ENCODE results near the gene VOPP1.
A peak's percentile ranks its signal among the peaks of the same experiment; 100 is the strongest.
"Not testable (repeated sequence)": the region's sequence is repeated elsewhere in the genome, so short reads cannot be mapped to it uniquely, and the experiment has no call there.

Gene VOPP1

DNA sequence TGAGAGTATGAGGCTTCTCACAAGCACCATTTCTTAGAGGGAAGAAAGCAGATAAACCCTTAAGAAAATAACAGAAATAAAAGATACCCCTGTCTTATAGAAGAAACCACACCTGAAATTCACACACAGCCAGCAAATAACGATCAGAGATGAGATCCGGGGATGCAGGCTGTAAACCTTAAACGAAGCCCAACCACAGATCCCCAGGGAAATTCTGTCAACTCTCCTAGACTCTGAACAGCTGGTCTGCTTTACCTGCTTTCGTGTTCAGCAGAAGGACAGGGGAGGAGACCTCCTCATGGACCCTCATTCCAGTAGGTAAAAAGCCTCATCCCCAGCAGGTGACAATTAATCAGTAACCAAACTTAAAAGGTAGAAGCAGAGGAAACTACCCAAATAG, 45.0 kb downstream of the VOPP1 start:
- peak in 1 of 2 experiments; percentile 26 for DNase-seq

DNA sequence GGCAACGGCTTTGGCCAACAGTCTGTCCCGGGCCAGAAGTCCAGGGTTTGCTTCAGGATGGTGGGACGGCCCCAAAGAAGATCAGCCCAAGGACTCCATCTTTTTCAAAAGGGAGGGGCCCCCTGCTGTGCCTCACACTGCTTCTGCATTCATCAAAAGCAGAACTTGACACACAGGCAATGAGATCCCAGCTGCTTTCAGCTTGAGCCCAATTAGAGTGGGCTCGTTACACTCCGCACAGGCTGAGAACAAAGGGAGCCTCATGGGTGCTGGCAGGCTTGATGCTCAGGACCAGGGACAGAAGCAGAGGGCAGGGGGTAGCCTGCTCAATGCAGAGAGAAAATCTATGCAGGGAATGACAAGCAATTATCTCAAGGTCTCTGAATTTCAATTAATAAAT, 45.5 kb downstream of the VOPP1 start:
- DNase-seq, result peak in 1 of 2 experiments; percentile 65

DNA sequence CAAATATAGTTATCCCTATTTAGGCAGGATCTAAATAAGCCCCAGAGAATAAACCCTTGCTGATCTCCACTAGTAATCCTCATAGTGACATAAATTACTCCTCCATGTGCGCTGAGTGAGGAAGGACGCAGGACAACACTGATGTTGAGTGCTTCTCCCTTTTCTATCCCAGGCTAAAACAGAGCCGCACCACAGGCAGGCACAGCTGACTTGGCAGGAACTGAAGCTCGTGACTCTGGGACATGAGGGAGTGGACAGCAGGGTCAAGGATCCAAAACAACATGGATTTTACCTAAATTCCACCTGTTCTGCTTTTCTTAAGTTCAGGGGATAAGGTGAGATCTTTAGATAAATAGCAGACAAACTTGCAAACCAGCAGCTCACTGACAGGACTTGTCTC, 46.0 kb downstream of the VOPP1 start:
- no peak for DNase-seq

DNA sequence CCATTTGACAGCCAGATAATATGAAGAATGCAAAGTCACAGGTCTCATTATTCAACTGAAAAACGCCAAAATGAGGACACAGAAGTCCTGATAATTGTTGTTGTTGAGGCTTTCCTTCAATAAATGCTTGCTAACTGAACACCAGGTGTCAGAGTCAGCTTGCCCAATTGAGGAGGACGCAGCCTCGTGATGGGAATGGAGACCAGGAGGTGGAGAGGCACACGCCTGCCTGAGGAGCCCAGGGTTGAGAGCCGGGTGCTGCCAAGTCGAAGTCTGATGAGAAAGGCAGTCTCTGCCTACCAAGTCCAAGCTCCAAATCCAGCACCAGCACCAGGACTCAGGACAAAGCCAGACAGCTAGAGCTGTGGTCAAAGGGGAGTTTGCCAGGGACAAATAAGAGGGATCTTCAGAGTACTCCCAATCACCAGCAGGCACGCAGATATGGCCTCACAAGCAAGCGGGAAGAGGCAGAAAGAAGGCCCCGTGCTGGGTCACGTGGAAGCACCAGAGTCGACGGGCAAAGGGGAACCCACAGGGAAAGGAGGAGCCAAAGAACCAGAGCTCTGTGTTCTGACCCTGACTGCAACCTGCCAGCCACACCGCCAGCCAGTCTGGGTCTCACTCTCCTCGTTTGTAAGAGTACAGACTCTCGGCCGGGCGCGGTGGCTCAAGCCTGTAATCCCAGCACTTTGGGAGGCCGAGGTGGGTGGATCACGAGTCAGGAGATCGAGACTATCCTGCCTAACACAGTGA, 47.6 kb downstream of the VOPP1 start:
- DNase-seq, result no peak

DNA sequence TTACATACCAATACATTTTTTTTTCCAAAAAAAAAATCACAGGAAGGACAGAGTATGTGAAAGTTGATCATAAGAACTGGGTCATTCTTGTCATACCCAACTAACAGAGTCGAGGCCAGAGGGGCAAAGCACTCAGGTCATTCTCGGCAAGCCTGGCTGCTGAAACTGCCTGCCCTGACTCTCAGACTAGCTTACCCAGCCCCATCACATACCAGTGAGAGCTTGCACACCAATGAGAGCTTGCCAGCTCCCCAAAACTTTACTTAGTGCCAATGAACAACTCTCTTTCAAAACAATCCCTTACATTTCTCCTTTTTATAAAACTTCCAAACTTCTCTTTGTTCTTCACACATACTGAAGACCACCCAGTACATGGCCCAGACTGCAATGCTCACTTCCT, 48.9 kb downstream of the VOPP1 start:
- no peak for DNase-seq

DNA sequence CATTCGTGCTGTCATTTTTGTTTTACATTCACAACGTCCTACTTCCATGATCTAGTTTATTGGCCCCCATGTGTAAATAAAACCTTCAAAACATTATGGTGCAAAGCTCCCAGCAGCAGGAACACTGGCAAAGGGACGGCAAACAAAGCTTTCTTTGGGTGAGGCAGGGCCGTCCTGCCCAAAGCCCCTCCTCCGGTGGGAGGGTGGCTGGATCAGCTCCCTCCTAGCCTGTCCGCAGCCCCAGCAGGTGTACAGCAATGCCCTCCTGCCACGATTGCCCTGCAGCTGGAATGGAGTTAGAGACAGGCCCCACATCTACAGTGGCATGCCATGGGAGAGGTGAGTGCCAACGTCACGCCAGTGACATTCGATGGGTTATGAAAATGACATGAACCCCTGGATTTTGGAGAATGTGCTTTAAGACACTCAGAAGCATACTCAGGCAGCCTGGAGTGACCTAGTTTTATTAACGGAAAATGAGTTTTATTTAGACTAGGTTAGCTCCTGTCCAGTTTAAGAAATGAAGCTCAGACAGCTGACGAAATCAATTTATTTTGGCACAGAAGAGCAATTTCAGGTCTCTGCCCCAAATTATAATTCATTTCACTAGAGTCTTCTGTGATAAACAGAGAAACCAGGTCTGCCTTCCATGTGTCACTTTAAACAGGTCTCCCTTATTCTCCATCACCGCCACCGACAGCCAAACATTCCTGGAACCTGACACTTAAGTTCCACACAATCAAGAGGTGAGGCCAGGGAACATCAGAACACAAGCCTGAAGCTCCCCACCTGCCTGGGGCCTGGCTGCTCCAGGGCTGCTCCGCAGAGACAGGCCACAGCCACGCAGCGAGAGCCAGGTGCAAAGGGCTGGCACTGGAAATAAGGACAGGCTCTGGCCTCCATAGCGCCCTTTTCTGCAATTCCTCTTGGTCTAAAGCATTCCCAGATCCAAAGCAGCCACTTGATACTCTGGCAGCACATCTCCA, 50.1 kb downstream of the VOPP1 start:
- no peak for DNase-seq

DNA sequence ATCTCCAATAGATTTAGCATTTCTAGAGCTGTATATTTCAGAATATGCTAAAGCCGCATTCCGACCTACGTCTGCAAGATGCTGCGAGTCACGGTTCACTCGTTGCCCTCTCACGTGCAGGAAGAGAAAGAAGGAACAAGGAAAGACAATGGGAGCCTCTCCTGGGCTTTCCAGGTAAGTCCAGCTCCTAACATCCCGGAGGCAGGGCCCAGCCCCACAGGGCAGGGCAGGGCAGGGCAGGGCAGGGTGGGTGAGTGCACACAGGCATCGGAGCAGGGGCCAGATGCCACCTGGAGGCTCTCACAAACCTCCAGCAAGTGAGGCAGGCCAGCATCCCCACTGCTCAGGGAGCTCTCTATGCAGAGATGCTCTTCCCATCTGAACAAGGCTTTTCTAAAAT, 50.8 kb downstream of the VOPP1 start:
- DNase-seq, result no peak

DNA sequence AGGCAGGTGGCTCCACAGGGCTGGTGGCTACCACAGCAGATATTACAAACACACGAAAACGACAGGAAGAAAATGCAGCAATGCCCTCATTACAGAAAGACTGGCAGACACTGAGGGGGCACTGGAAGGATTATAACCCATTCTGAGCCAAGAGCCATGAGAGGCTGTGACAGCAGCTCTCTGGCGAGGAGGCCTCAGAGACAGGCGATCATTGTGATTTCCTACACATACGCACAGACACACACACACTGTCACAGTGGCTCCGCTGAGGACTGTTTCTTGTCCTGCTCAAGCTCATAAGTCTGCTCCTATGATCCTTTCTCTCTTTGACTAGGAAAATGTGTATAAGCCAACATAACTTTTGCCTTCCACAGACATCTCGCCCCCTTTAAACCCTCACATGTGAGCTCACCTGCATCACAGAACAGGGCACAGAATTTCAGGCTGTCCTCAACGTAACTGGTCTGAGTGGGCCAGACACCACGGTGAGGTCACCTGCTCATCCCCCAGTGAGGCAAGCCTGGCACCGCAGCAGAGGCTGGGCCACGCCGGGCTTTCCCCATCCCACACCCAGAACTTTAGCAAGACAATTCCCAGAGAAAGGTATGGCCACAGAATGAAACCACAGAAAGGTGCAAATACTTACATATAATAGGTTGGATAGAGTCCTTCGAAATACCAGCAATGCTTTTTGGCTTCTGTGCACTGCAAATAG, 51.7 kb downstream of the VOPP1 start:
- DNase-seq, result no peak

DNA sequence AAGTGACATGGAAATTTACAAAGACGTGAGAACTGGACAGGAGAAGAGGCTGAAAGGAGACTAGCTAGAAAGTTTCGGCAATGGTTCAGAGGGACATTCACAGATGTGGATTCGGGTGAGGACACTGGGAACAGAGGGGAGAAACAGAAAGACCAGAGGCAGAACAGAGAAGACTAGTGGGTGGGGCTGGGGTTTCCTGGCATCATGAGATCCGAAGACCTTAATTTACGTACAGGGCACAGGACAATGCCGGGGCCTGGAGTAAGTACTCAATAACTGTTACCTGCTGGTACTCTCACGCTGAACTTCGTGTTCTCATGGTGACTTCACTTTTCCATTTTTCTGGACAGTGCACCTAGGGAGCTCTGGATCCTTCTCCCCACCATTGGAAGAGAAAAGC, 53.5 kb downstream of the VOPP1 start:
- DNase-seq, result no peak

DNA sequence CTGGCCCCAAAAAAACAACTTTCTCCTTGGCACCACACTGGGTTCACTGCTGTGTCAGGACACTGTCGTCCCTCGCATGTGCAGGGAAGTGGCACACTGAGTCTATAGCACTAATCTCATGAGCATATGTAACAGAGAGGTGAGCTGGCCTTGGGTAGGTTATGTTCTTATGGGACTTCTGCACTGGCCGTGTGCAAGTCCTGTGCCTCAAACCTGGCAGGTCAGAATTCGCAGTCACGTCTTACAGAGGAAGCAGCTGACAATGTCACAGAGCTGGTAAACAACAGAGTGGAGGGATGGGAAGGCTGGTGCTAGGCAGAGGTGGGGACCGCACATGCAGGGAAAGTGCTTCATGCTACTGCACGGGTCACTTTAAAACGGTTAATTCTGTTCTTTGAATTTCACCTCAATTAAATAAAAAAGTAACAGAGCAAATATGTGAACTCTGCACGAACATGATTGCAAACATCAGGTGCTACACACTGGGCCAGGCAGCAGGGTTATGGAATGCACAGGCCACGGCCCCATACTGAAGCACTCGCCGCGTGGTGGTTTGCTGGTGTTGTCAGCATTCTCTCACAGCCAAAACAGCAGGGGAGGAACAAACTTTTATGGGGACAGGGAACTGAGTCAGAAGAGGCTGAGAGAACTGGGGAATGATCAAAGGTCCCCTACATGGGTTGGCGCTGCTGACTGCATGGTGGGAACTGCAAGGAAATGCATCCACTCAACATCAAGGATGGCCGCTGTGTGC, 54.2 kb downstream of the VOPP1 start:
- no peak for DNase-seq

DNA sequence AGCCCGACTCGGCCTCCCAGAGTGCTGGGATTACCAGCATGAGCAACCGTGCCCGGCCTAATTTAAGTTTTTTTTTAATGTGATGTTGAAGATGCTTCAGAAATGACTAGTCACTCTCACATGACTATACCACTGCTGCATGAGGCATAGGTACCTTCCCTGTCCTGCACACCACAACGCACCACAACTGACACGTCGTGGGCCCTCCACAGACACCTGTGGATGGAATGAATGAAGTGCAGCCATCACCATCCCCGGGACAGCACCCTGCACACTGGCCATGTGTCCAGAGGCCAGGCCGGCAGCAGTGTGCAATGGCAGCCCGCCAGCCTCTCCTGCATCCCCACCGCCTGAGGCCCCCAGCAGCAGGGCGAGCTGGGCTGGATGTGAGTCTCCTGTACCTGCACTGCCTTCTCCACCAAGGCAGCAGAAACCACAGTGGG, 55.1 kb downstream of the VOPP1 start:
- no peak for DNase-seq

DNA sequence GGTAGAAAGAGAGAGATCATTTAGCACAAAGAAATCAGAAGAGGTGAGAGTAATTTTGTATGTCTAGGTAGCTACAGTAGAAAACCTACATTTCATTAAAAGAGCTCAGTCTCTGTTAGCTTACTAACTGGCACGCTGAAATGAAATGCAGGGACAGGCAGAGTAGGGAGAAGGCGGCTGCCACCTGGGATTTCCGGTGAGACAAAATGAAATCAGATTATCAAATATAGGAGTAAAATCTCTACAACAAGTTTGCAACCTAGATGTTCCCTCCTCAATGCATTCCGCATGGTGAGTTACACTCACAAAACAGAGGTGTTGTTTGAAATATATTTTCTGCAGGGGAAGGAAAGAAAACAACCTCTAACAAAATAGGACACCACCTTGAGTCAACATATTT, 55.9 kb downstream of the VOPP1 start:
- DNase-seq, result no peak

DNA sequence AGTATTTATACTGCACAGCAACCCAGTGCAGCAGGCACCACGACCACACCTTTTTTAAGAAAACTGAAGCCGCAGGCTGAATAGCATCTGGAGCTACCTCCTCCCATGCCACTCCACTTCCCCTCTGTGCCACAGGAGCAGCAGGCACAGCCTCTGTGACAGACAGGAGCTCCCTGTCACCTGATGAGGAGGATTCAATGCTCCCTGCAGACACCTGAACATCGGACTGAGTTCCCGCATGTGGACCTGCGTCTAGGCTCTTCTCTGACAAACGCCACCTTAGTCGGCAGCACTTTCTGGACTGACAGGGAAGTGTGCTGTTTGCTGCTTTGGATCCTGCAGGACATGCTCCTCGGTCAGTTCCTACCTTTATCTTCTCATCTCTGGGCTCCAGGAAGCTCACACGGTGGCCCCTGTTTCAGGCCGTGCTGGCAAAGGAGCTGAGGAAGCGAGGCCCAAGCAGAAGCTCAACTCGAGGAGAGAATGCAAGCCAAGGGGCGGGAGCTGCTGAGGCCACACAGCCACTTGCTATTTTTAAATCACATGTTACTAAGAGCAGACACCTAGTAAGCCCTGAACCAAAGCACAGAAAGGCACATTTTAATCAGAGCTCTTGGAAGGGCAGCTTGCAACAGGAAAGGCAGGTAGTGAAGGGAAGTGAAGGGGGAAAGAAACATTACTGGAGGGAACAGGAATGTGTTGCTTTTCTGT, 56.6 kb downstream of the VOPP1 start:
- no peak for DNase-seq

DNA sequence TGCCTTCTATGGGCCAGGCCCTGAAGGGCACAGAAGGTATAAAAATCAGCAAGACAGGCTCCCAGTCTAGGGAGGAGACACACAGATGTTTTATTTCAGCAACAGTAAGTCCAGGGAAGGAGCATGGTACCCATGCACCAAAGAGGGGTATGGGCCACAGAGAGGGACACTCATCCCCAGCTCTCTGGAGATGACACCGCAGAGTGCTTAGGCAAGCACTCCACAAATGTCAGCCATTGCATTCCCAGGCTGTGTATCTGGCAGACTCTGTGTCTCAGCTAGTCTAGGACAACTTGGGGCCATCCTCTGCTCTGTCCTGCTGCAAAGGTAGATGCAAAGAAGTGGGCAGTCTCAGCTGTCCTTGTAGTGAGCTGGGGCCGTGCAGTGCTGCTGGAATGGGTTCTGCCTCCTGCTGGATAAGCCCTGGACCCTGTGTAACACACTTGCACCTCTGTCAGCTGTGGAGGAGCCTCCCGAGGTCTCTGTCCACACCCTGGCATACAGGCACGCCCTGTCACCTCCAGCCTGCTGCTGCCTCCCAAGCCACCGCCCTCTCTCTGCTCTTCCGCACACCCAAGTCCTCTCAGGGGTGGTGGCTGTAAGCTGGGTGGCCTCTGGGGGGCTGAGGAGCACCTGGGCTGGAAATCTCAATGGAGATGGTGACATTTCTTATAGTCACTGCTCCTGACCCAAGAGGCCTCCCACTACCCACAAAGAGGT, 57.6 kb downstream of the VOPP1 start:
- DNase-seq, result no peak

DNA sequence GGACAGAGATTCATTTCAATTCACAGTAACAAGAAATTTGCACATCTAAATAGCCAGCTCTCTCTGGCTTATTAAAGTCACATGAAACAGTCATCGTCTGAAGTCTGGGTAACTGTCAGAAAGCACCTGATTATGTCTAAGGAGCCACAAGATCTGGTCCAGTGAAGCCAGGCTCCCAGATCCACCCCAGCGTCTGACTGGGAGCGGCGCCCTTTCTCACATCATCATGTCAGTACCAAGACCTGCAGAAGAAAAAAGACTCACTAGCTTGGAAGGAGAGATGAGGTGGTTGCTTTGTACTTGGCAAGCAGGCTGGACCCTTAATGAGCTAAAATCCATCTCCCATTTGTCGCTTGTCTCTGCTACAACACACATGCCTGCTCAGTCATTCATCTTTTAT, 58.4 kb downstream of the VOPP1 start:
- no peak for DNase-seq

DNA sequence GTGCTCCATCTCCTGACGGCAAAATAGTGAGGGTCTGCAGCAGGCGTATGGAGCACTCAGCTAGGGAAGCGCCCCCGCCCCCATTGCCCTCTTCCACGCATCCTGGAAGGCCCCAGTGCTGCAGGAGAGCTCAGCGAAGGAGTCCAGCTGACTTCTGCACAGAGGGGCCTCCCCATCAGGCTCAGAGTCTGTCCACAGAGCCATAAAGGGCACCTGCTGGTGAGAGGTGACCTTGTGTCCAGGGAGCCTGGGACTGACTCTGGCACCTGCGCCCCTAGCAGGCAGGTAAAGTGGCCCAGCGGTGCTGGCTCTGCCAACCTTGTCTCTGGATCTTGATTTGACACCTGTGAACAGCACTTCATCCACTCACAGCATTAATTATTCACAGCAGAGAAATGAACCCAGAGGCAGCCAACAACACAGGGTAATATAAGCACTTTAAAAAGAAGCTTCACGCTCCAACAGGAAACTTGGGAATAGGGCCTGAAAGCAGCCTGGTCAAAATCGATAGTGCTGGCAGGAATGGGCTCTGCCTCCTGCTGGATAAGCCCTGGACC, 59.6 kb downstream of the VOPP1 start:
- no peak for DNase-seq

DNA sequence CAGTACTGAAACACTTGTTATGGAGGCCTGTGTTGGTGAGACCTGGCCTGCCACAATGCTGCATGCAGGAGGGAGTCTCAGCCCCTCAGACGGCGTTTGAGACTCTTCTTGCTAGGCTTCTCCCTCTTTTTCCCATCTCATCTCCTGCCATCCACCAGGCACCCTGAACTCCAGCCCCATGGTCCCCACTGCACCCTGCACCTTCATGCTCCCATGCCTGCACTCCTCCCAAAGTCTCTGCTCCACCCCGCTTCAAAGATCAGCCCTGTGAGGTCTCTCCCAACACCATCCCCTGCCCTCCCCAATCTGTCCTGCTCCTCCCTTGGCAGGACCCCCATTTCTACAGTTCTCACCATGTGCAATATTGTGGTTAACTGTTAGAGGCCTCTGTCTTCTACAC, 61.7 kb downstream of the VOPP1 start:
- no peak for DNase-seq

DNA sequence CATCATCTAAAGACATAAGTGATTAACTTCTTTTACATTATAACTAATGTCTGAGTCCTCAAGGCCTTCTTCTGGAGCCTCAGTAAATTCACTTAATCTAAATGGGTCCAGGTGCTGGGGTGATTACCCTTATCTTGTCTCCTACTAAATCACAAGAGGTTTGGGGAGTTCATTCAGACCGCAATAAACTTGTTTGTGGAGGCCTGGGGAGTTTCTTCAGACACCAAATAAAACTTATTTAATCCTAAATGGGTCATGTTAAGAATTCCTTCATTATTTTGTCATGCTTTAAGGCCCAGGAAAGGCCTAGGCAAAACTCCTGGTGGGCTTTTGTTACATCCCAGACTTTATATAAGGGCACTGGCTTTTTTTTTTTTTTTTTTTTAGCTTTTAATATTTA, 62.1 kb downstream of the VOPP1 start:
- not testable (repeated sequence) for DNase-seq

DNA sequence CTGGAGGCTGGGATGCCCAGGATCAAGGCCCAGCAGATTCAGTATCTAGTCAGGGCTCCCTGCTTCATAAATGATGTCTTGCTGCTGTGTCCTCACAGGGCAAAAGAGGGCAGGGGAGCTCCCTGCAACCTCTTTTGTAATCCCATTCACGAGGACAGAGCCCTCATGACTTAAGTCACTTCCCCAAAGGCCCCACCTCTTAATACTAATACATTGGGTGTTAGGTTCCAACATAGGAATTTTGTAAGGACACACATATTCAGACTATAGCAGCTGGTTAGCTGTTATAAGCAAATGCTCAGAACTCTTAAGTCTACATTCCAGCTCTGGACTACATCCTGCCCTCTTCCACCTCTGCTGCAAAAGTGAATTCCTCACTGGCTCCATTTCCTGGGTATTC, 63.0 kb downstream of the VOPP1 start:
- no peak for DNase-seq

DNA sequence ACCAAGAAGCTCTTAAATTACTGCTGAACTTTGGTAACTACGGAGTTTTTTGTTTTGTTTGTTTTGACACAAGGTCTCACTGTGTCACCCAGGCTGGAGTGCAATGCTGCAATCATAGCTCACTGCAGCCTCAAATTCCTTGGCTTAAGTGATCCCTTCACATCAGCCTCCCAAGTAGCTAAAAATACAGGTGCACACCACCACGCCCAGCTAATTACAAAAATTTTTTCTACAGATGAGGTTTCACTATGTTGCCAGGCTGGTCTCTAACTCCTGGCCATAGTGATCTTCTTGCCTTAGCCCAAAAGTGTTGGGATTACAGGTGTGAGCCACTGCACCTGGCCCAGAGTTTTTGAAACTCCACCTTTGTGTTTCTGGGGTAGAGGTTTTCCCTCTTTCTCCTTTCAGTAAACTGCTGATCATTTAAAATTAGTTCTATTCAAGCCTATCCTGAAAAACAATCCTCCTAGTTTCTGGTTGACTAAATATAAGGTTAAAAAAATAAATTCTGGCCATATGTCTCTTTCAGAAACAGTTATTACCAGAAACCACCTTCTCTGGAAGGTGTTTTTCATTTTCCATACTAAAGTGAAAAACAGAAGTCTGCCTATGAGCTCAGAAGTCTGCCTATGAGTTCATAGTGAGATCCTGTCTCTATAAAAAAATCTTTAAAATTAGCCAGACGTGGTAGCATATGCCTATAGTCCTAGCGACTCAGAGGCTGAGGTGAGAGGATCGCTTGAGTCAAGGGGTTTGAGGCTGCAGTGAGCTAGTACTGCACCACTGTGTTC, 63.9 kb downstream of the VOPP1 start:
- DNase-seq, result no peak
